Measurements from ENCODE around the gene PKD2L1.
A peak's percentile ranks its signal among the peaks of the same experiment; 100 is the strongest.
"Not testable (repeated sequence)": the region's sequence is repeated elsewhere in the genome, so short reads cannot be mapped to it uniquely, and the experiment has no call there.

PKD2L1 gene

DNA sequence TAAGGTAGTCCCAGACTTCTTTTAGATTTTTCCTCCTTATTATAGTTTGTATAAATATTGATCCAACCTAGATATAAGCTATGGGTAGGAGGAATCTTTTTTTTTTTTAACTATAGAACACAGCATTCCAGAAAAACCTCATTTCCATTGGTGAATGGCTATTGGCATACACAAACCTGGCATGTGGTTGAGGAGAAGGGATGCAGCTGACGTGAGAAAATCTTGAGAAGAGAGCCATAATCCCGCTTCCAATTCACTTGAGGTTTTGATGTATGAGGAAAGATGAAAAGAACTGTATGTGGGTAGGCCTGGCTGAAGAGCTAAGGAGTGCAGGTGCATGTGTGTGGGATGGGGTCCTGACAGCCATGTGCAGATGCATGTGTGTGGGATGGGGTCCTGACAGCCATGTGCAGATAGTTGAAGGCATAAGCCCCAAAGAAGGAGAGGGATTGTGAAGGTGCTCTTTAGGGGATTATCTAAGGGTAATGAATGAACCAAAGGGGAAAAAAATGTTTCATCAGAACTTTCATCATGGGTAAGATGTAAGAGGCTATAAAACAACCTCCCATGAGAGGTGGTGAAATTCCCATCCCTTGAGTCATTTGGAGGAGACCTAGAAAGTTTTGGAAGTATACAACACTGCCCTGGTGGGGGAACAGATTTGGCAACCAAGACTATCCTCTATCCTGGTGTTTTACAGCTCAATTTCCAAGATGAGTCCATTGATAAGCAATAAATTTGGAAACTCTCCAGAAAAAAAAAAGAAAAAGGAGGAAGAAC is 3.8 kb upstream of the PKD2L1 start:
- DNase-seq: no peak

GRCh38 chr10:100333106-100333505 is 3.1 kb upstream of the PKD2L1 start:
- no peak for DNase-seq

GRCh38 chr10:100328198-100328597 is 1.8 kb downstream of the PKD2L1 start:
- DNase-seq: no peak

DNA sequence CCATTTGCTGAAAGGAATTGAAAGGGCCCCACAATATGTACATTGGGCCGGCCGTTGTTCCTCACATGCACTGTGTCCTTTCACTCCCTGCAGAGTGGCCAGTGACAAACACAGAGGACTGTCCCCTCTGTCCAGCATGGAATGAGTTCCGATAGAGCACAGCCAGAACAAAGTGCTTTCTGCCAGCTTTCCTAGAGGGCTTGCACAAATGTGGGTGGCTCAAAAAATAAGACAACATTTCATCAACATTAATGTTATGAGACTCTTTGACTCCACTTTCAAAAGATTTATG is 2.4 kb downstream of the PKD2L1 start:
- DNase-seq: no peak

GRCh38 chr10:100327007-100327717 is 2.9 kb downstream of the PKD2L1 start:
- DNase-seq: no peak

DNA sequence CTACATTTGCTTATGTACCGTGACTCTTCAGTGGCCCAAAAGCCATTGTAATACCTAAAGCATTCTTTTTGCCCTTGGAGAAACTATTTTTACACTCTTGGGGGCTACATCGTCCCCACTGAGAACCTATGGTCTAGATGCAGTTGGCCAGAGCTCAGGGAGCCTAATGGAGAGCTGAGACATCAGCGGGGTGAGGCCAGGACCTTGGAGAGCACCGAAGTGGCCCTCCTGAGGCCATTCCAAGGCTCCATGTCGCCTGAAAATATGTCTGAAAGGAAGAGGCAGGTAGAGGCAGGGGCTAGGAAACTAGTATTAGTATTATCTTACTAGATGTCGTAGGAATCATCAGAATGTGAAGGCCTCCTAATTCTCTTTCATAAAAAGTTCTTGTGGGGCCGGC is 4.9 kb downstream of the PKD2L1 start:
- no peak for DNase-seq

GRCh38 chr10:100319707-100320402 is 10.2 kb downstream of the PKD2L1 start:
- DNase-seq: no peak

DNA sequence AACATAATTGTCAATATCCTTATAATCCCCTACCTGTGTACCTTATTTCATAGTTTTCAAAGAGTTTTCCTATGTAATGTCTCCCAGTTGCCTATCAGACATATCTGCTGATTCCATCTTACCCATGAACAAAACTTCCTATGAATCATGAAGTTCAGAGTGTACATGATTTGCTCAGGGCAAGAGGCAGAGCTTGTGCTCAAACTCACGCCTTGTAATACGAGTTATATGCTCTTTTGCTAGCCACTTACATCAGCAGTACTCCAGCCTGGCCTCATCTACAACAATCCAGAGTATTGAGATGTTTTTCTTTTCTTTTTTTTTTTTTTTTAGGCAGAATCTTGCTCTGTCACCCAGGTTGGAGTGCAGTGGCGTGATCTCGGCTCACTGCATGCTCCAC is 11.8 kb downstream of the PKD2L1 start:
- no peak for DNase-seq

- no peak for DNase-seq
Measured at GRCh38 chr10:100315615-100316014, 14.4 kb downstream of the PKD2L1 start.

DNA sequence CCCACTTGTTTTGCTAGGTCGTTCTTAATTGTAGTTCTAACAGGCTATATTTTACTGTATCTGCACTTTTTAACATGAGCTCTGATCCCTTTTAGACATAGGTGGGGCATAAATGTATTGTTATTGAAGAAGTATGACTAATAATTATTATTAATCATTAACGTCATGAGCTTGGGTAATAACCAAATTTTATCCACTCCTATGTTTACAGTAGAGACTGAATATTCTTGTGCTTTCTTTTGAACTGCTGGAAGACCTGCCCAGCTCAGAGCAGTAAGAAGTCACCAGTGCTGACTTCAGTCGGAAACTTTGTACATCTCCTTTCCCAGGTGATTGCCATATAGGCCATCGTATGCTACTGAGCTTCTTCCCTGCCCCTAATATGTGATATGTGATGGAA is 18.7 kb downstream of the PKD2L1 start:
- DNase-seq: no peak

GRCh38 chr10:100307684-100308083 is 22.3 kb downstream of the PKD2L1 start:
- DNase-seq: no peak

DNA sequence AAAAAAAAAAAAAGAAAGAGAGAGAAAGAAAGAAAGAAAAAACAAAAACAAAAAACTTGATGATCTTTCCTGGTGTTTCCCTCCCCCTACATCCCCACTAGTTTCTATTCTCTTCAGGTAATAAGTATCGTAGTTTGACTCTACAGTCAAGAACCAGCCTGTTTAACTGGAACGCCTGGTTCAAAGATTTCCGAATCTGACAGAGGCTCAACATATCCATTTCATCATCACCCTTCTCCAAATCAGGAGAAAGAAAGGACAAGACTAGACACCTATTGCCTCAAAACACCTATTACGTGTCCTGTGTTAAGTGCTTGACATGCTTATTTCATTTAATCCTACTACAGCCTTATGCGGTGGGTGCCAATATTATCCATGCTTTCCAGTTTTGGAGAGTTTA is 23.2 kb downstream of the PKD2L1 start:
- DNase-seq: no peak

DNA sequence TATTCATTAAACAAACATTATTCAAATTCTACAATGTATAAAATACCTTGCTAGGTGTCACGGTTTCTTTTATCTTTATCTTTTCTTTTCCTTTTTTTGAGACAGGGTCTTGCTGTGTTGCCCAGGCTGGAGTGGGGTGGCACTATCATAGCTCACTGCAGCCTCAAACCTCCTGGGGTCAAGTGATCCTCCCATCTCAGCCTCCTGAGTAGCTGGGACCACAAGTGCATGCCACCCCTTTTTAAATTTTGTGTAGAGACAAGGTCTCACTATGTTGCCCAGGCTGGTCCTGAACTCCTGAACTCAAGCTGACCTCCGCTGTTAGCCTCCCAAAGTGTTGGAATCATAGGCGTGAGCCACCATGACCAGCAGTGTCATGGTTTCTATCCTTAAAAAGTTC is 25.6 kb downstream of the PKD2L1 start:
- DNase-seq: no peak

DNA sequence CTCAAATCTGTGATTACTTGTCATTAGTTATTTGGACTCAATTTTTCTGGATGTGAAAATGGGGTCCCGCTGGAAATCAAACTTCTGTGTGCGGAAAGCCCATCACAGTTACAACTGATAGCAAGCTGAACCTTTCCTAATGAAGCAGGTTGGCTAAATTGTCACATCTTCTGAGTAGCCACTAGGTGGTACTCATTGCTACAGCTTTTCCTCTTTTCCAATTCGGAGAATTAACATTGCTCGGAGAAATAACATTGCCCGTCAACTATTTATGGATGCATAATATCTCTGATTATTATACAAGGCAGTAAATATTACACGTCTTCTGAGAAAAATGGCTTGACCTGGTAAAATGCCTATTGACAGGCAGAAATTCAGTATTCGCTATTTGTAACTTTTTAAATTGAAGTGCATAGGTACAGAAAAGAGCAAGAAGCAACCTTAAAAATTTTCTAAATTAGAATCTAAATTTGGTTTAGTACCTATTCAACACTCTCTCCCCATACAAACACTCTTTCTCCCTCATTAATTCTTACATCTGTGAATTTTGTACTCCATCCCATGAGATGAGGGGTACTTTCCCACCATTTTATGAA is 26.2 kb downstream of the PKD2L1 start:
- DNase-seq: peak; percentile 4

- DNase-seq: not testable (repeated sequence)
Measured at GRCh38 chr10:100301123-100301522, 28.9 kb downstream of the PKD2L1 start.

- no peak for DNase-seq
Measured at GRCh38 chr10:100297242-100297641, 32.8 kb downstream of the PKD2L1 start.

- DNase-seq: no peak
Measured at GRCh38 chr10:100293066-100293465, 37.0 kb downstream of the PKD2L1 start.

GRCh38 chr10:100292300-100292699 is 37.7 kb downstream of the PKD2L1 start:
- not testable (repeated sequence) for DNase-seq

- DNase-seq: no peak
Measured at GRCh38 chr10:100291356-100291755, 38.7 kb downstream of the PKD2L1 start.

DNA sequence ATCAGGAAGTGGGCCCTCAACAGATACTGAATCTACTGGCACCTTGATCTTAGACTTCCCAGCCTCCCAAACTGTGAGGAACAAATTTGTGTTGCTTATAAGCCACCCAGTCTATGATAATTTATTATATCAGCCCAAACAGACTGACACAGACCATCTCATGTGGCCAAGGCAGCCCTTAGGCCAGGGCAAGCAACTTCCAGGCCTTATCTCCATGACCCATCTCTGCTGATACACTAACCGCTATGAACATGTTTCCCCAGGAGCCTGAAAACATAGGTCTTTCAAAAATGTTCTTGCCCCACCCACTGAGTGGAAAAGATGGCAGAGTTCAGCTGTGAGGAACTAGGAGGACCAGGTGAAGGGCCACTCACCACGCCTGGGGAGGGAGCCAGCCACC is 40.4 kb downstream of the PKD2L1 start:
- no peak for DNase-seq

DNA sequence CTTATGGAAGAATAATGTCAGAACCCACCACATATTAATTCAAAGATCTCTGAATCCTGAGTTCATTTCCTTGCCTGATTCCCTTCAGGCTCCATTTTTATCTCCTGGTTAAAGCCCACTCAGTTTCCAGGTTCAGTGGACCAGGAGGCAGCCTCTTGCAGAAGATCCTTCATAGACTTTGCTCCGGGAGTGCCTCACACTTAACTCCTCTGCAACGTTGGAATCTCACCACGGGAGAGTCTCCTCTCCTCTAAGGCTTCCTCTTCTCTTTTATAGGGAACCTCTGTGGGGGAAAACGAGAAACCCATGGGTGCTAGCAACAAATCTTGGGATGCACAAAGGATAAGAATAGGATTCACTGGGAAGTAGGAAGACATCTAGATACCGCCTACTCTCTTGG is 41.8 kb downstream of the PKD2L1 start:
- no peak for DNase-seq

GRCh38 chr10:100287756-100288155 is 42.3 kb downstream of the PKD2L1 start:
- DNase-seq: no peak
